Stimulated activated CD8-positive, alpha-beta memory T cell treated with anti-CD3 and anti-CD28 coated beads, Interleukin-15, amount 100 ng/mL, for 48 hours (primary cell): Measurements from ENCODE around the gene DCTN2.
A peak's percentile ranks its signal among the peaks of the same experiment; 100 is the strongest.

Source experiments
- DNase-seq, 2 donors: peaks; one replicate each; pipeline ENCODE4 v3.0.0-alpha.2; 2020; ENCODE audit warnings: low read depth in 2 of 2

Gene DCTN2

GRCh38 chr12:57550641-57551549 is 3.9 kb upstream of the DCTN2 start:
- no peak for DNase-seq

- DNase-seq: peak; percentile 47 to 54
Observed at GRCh38 chr12:57549909-57550640, 3.1 kb upstream of the DCTN2 start, which contains the start of gene KIF5A. KIF5A (plus strand) TSS chr12:57550044; CDS start chr12:57550272, 228 bp downstream.

GRCh38 chr12:57549203-57549908 is 2.4 kb upstream of the DCTN2 start:
- DNase-seq: no peak

GRCh38 chr12:57548488-57548887 is 1.5 kb upstream of the DCTN2 start:
- no peak for DNase-seq

- DNase-seq: no peak
Observed at GRCh38 chr12:57548013-57548315, 972 bp upstream of the DCTN2 start.

GRCh38 chr12:57547288-57548012 is 458 bp upstream of the DCTN2 start:
- DNase-seq: no peak

GRCh38 chr12:57545809-57546437 is 1.1 kb downstream of the DCTN2 start:
- DNase-seq: no peak

- no peak for DNase-seq
Observed at GRCh38 chr12:57543581-57543980, 3.4 kb downstream of the DCTN2 start.

GRCh38 chr12:57541717-57542116 is 5.3 kb downstream of the DCTN2 start:
- DNase-seq: no peak

- no peak for DNase-seq
Observed at GRCh38 chr12:57541001-57541400, 6.0 kb downstream of the DCTN2 start.

- DNase-seq: no peak
Observed at GRCh38 chr12:57539134-57539768, 7.7 kb downstream of the DCTN2 start.

GRCh38 chr12:57536597-57536942 is 10.4 kb downstream of the DCTN2 start:
- no peak for DNase-seq

GRCh38 chr12:57535764-57536596 is 11.0 kb downstream of the DCTN2 start:
- DNase-seq: no peak

- DNase-seq: no peak
Observed at GRCh38 chr12:57534991-57535543, 11.9 kb downstream of the DCTN2 start.

GRCh38 chr12:57534250-57534649 is 12.7 kb downstream of the DCTN2 start:
- no peak for DNase-seq

GRCh38 chr12:57533108-57533507 is 13.9 kb downstream of the DCTN2 start:
- DNase-seq: no peak

- DNase-seq: no peak
Observed at GRCh38 chr12:57531836-57532235, 15.2 kb downstream of the DCTN2 start.

- DNase-seq: no peak
Observed at GRCh38 chr12:57530396-57531142, 16.4 kb downstream of the DCTN2 start.

- no peak for DNase-seq
Observed at GRCh38 chr12:57529831-57530230, 17.2 kb downstream of the DCTN2 start.
